Right atrium auricular region (tissue), 2 donors: ENCODE data around the gene CCL5. TPM values are rescaled to one million over a fixed set of nuclear protein-coding genes. Genes with fewer than 3 reads are reported as not detected.

Experiments used
- DNase-seq: peaks from one replicate; pipeline ENCODE4 v3.0.0-alpha.2; 2019; ENCODE audit warnings: low spot score
- H3K27ac ChIP-seq, 2 donors: fragments of 200-600 bp; sonication (generic); 1 replicate in 1 of 2; 2 replicates in 1 of 2; pipeline ENCODE4 v1.5.1; 2016 to 2019
- H3K27me3 ChIP-seq, 2 donors: fragments of 200-600 bp; sonication (generic); one replicate each; pipeline versions ENCODE4 v1.5.1 to v1.6.0; 2017 to 2019
- H3K36me3 ChIP-seq: fragments of 200-600 bp; sonication (generic); one replicate; pipeline ENCODE4 v1.5.1; 2016
- H3K4me1 ChIP-seq, 2 donors: fragments of 200-600 bp; sonication (generic); one replicate each; pipeline versions ENCODE4 v1.5.1 to v1.6.0; 2017 to 2019
- H3K4me3 ChIP-seq, 2 donors: fragments of 200-600 bp; sonication (generic); 1 replicate in 1 of 2; 2 replicates in 1 of 2; pipeline ENCODE4 v1.5.1; 2017 to 2019; ENCODE audit warnings: mild to moderate bottlenecking in 1 of 2, moderate library complexity in 1 of 2
- H3K9me3 ChIP-seq, 2 donors: fragments of 200-600 bp; sonication (generic); one replicate each; pipeline ENCODE4 v1.5.1; 2019
- CTCF ChIP-seq, 2 donors: fragments of 200-600 bp; sonication (generic); IDR thresholded peaks; one replicate each; pipeline ENCODE4 v1.5.1; 2019; ENCODE audit warnings: antibody characterized with exemption in 2 of 2
- total RNA-seq, 2 donors: library from RNA; depleted of rRNA; stranded (reverse); fragments of >200 nt; gene quantifications; one replicate each; pipeline ENCODE4 v1.1.0, GENCODE V29; 2016

Gene CCL5
- total RNA-seq: 1 to 10 TPM; 1.0 to 3.1 TPM

- no peaks in the 10 kb centered on the region for H3K36me3 ChIP-seq
- no peak for DNase-seq
- no peaks in the 10 kb centered on the region for H3K9me3 ChIP-seq
- H3K4me1 ChIP-seq: no peaks in the 10 kb centered on the region
- H3K4me3 ChIP-seq: no peak within 1 kb of the TSS
- H3K27me3 ChIP-seq: no peaks in the 10 kb centered on the region
- H3K27ac ChIP-seq: no peak within 1 kb of the TSS
- TF ChIP-seq CTCF (IDR thresholded peaks at IDR 0.05): no peak
Observed at GRCh38 chr17:35879773-35880654, at the start of gene CCL5. Gene CCL5, minus strand, starts transcription at chr17:35880360.

DNA sequence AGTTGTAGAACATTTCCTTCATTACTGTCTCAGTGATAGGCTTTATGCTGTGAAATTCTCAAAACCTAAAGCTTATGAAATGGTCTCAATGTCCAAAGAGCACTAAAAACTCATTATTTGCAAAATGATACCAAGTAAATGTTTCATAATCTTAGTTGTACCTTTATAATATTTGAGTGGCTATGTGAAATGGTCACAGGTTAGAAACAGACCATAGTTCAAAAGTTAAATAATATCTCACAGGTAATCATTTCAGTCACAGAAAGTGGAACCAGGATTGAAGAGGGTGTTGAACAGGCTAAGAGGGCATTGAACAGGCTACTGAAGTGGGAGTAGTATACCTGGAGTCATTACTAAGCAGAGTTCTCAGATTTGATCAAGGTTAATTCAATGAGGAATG is 47.6 kb upstream of the CCL5 start:
- Histone ChIP-seq H3K27ac (no peak overlapping the region), H3K9me3 (no peaks in the 10 kb centered on the region), H3K27me3 (no peaks in the 10 kb centered on the region), H3K4me3 (no peak overlapping the region), H3K36me3 (no peaks in the 10 kb centered on the region), H3K4me1 (peaks cover 0 to 25% of the 10 kb centered on the region in 2 donors)
- no peak for TF ChIP-seq CTCF (IDR thresholded peaks at IDR 0.05)
- DNase-seq: no peak

DNA sequence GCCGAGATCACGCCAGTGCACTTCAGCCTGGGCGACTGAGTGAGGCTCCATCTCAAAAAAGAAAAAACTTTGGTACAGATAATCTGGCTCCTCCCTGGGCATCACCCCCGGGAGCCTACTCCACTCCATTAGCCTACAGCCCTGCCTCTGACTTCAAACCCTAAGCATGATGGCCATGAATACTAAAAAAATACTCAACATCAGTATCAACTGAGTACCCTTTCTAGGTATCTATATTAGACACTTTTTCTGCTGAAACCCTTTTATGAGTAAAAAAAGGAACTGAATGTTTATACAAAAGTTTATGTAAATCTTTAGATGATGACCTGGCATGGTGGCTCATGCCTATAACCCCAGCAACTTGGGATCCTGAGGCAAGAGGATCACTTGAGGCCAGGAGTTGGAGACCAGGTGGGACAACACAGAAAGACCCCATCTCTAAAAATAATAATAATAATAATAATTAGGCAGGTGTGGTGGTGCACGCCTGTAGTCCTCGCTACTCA is 43.5 kb upstream of the CCL5 start:
- TF ChIP-seq CTCF (IDR thresholded peaks at IDR 0.05): no peak
- Histone ChIP-seq H3K27ac (no peak overlapping the region), H3K9me3 (no peaks in the 10 kb centered on the region), H3K4me1 (no peaks in the 10 kb centered on the region), H3K27me3 (no peaks in the 10 kb centered on the region), H3K4me3 (no peak overlapping the region), H3K36me3 (no peaks in the 10 kb centered on the region)
- DNase-seq: no peak

- no peaks in the 10 kb centered on the region for H3K4me1 ChIP-seq
- DNase-seq: no peak
Observed at GRCh38 chr17:35920229-35920628, 40.1 kb upstream of the CCL5 start.

GRCh38 chr17:35918665-35919064 is 38.5 kb upstream of the CCL5 start:
- H3K36me3 ChIP-seq: no peaks in the 10 kb centered on the region
- no peak for DNase-seq
- H3K4me1 ChIP-seq: no peaks in the 10 kb centered on the region
- no peak overlapping the region for H3K4me3 ChIP-seq
- no peaks in the 10 kb centered on the region for H3K27me3 ChIP-seq
- no peaks in the 10 kb centered on the region for H3K9me3 ChIP-seq
- TF ChIP-seq CTCF (IDR thresholded peaks at IDR 0.05): no peak
- no peak overlapping the region for H3K27ac ChIP-seq

More at GRCh38 chr17:35920229-35920628, 40.1 kb upstream of the CCL5 start:
- Histone ChIP-seq H3K27ac (no peak overlapping the region), H3K36me3 (no peaks in the 10 kb centered on the region), H3K27me3 (no peaks in the 10 kb centered on the region), H3K4me3 (no peak overlapping the region), H3K9me3 (no peaks in the 10 kb centered on the region)
- no peak for TF ChIP-seq CTCF (IDR thresholded peaks at IDR 0.05)
